HG03103 (cell line): Measurements from ENCODE around the gene DDX6.
"Not testable (repeated sequence)": the region's sequence is repeated elsewhere in the genome, so short reads cannot be mapped to it uniquely, and the experiment has no call there.

Experiments
- ATAC-seq: cut with Tn5 transposase; IDR thresholded peaks from one replicate; pipeline ENCODE4 v1.9.1; 2021; ENCODE audit warnings: low read depth; ENCODE audit not compliant: unreplicated experiment

The DDX6 gene

GRCh38 chr11:118746988-118747585 is 43.9 kb downstream of the DDX6 start:
- no peak for ATAC-seq

GRCh38 chr11:118744046-118744445 is 46.9 kb downstream of the DDX6 start:
- no peak for ATAC-seq

- ATAC-seq = no peak
Measured at GRCh38 chr11:118742304-118742703, 48.7 kb downstream of the DDX6 start.

- no peak for ATAC-seq
Measured at GRCh38 chr11:118740892-118741291, 50.1 kb downstream of the DDX6 start.

- no peak for ATAC-seq
Measured at GRCh38 chr11:118735203-118735602, 55.8 kb downstream of the DDX6 start.

- ATAC-seq = no peak
Measured at GRCh38 chr11:118734031-118734430, 56.9 kb downstream of the DDX6 start.

GRCh38 chr11:118729753-118730152 is 61.2 kb downstream of the DDX6 start:
- not testable (repeated sequence) for ATAC-seq

GRCh38 chr11:118728112-118728511 is 62.9 kb downstream of the DDX6 start:
- not testable (repeated sequence) for ATAC-seq

GRCh38 chr11:118727721-118728066 is 63.3 kb downstream of the DDX6 start:
- not testable (repeated sequence) for ATAC-seq

GRCh38 chr11:118727001-118727720 is 63.8 kb downstream of the DDX6 start:
- not testable (repeated sequence) for ATAC-seq

GRCh38 chr11:118721478-118722015 is 69.4 kb downstream of the DDX6 start:
- not testable (repeated sequence) for ATAC-seq

GRCh38 chr11:118720740-118721139 is 70.2 kb downstream of the DDX6 start:
- ATAC-seq = not testable (repeated sequence)

GRCh38 chr11:118720078-118720477 is 70.9 kb downstream of the DDX6 start:
- not testable (repeated sequence) for ATAC-seq

- ATAC-seq = not testable (repeated sequence)
Measured at GRCh38 chr11:118718562-118718961, 72.4 kb downstream of the DDX6 start.

GRCh38 chr11:118717733-118718132 is 73.2 kb downstream of the DDX6 start:
- not testable (repeated sequence) for ATAC-seq

- ATAC-seq = not testable (repeated sequence)
Measured at GRCh38 chr11:118717221-118717620, 73.7 kb downstream of the DDX6 start.

GRCh38 chr11:118715837-118716260 is 75.1 kb downstream of the DDX6 start:
- no peak for ATAC-seq

GRCh38 chr11:118715245-118715831 is 75.6 kb downstream of the DDX6 start:
- ATAC-seq = no peak

- no peak for ATAC-seq
Measured at GRCh38 chr11:118714816-118715215, 76.1 kb downstream of the DDX6 start.

GRCh38 chr11:118714416-118714815 is 76.5 kb downstream of the DDX6 start:
- not testable (repeated sequence) for ATAC-seq

- no peak for ATAC-seq
Measured at GRCh38 chr11:118708296-118708695, 82.7 kb downstream of the DDX6 start.

GRCh38 chr11:118706546-118706825 is 84.5 kb downstream of the DDX6 start:
- no peak for ATAC-seq
